Activated CD4-positive, alpha-beta T cell treated with anti-CD3 and anti-CD28 coated beads, Interleukin-2, amount 10 ng/mL, durations not matched to agents 7 days and 5 days (primary cell): Measurements from ENCODE around the gene POFUT2. TPM values are rescaled to one million over a fixed set of nuclear protein-coding genes. Genes with fewer than 3 reads are reported as not detected.
A peak's percentile ranks its signal among the peaks of the same experiment; 100 is the strongest.

Experiments
- CTCF ChIA-PET: fragments of 350-600 bp; sonication (Branson Sonifier 250); formaldehyde crosslinking; loops from one replicate; lab custom pipeline; 2021; ENCODE audit warnings: antibody characterized with exemption; lab: Charles Lee
- POLR2A ChIA-PET: fragments of 350-600 bp; sonication (Branson Sonifier 250); formaldehyde crosslinking; loops from one replicate; lab custom pipeline; 2021; ENCODE audit warnings: antibody characterized with exemption; lab: Charles Lee
- DNase-seq: peaks from one replicate; pipeline ENCODE4 v3.0.0-alpha.2; 2020
- H3K27ac Mint-ChIP-seq: one replicate; pipeline ENCODE4 v1.8.0; 2021; ENCODE audit warnings: mild to moderate bottlenecking, moderate library complexity, mixed read lengths
- H3K27me3 Mint-ChIP-seq: one replicate; pipeline ENCODE4 v1.8.0; 2021; ENCODE audit warnings: mixed read lengths
- H3K36me3 Mint-ChIP-seq: one replicate; pipeline ENCODE4 v1.8.0; 2021; ENCODE audit warnings: low read depth, mixed read lengths
- H3K4me1 Mint-ChIP-seq: one replicate; pipeline ENCODE4 v1.8.0; 2021; ENCODE audit warnings: mixed read lengths
- H3K4me3 Mint-ChIP-seq: one replicate; pipeline ENCODE4 v1.8.0; 2021; ENCODE audit warnings: mild to moderate bottlenecking, moderate library complexity, mixed read lengths
- H3K9me3 Mint-ChIP-seq: one replicate; pipeline ENCODE4 v1.8.0; 2021; ENCODE audit warnings: mixed read lengths
- total RNA-seq, 2 experiments: library from RNA; stranded (reverse); gene quantifications; one replicate each; pipeline ENCODE4 v1.2.3, GENCODE V29; 2021

The POFUT2 gene
- total RNA-seq, 2 experiments from 2014 or later = 19.0 to 19.6 TPM

DNA sequence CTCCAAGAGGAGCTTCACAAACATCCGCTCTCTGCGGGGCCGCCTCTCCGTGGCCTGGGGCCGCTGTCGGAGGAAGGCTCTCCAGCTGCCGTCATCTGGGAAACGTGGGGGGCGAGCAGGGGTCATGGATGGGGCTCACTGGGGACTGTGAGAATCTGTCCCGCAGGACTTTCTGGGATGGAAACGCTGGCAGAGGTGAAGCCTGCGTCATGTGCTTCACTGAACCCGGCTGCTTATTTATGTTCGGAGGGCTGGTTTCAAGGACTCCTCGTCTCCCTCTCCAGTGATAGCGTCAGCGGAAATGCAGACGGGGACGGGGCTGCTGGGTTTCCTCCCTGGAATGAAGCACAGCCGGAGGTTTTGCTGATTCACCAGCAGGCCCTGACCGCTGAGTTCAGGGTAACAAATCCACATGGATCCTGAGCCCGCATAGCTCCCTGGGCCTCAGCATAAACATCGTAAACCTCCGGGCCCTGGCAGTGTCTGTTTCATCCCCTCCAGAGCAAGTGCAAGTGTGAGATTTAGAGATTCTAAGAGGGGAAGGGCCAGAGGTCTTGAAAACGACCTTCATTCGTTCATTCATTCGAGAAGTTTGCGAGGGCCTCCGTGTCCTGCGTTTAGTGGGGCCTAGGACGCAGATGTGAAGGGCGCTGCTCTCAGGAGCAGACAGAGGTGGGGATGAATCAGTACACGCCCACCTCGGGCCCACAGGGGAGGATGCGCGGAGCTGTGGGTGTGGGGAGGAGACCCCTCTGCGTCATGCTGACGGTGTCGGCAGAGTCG, 7.0 kb upstream of the POFUT2 start:
- Mint-ChIP-seq H3K27me3 (peaks cover 9% of the 10 kb centered on the region), H3K27ac (no peak overlapping the region), H3K4me3 (no peak overlapping the region), H3K9me3 (no peaks in the 10 kb centered on the region), H3K36me3 (peaks cover 2% of the 10 kb centered on the region), H3K4me1 (peaks cover 10% of the 10 kb centered on the region)
- no peak for DNase-seq
- ChIA-PET CTCF (no interaction called here), POLR2A (no interaction called here)

DNA sequence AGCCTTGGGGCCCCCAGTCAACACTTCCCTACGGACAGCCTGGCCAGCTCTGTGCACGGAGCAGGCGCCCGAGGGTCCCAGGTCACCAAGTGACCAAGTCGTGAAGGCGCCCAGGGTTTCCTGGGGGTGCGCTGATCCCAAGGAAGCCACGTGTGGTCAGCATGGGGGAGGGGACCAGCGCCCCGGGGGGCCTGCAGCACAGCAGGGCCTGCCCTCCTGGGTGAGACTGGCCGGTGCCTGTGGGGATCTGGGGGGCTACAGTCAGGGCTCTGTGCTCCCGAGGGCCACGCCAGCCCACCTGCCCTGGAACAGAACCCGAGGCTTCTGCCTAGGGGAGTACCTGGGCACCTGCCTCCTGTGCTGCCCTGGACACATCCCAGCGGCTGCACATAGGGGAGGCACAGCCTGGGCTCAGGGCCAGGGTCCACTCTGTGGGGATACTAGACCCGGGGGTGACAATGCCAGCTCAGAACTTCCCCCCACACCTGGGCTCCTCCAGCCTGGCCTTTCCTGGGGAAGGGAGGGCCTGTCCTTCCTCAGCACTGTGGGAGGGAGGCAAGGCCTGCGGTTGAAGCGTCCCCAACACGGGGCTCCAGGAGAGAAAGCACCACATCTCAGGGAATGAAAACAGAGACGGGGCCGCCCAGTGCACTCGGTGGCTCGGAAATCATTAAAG, 6.2 kb upstream of the POFUT2 start:
- ChIA-PET POLR2A (no interaction called here), CTCF (no interaction called here)
- no peak for DNase-seq
- H3K27ac Mint-ChIP-seq = no peak overlapping the region
- no peaks in the 10 kb centered on the region for H3K9me3 Mint-ChIP-seq
- peaks cover 12% of the 10 kb centered on the region for H3K4me1 Mint-ChIP-seq
- no peak overlapping the region for H3K4me3 Mint-ChIP-seq
- peaks cover 13% of the 10 kb centered on the region for H3K27me3 Mint-ChIP-seq
- H3K36me3 Mint-ChIP-seq = peaks cover 2% of the 10 kb centered on the region

DNA sequence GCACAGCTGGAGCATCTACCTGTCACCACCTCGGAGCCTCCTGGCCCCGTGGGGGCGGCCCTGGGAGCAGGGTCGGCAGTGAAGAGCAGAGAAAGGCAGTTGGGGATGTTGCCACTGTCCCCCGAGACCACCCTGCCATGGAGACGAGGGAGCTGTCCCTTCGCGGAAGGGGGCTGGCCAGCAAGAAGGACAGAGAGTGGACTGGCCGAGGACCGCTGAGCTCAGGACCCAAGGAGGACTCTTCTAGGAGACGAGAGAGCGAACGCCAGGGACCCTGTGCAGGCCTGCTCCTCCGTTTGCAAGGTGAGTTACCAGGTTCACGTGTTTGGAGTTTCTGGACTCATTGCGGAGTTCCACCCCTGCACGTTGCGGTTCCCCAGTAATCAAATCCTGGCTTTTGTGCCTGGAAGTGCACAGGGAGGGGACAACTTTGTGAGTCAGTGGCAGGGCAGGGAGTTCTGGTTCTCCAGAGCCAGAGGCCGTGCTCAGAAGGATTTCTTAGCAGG, 5.6 kb upstream of the POFUT2 start:
- H3K27me3 Mint-ChIP-seq = peaks cover 13% of the 10 kb centered on the region
- peaks cover 12% of the 10 kb centered on the region for H3K4me1 Mint-ChIP-seq
- no peak for DNase-seq
- H3K4me3 Mint-ChIP-seq = no peak overlapping the region
- no peaks in the 10 kb centered on the region for H3K9me3 Mint-ChIP-seq
- H3K36me3 Mint-ChIP-seq = peaks cover 2% of the 10 kb centered on the region
- no peak overlapping the region for H3K27ac Mint-ChIP-seq
- CTCF ChIA-PET = interaction anchor here (0.7 to 1.5 kb wide), 5 partner anchors 146 to 361 kb away, joined by 3 to 6 read pairs (median 3); no protein-coding TSS in a partner anchor
- POLR2A ChIA-PET = no interaction called here

DNA sequence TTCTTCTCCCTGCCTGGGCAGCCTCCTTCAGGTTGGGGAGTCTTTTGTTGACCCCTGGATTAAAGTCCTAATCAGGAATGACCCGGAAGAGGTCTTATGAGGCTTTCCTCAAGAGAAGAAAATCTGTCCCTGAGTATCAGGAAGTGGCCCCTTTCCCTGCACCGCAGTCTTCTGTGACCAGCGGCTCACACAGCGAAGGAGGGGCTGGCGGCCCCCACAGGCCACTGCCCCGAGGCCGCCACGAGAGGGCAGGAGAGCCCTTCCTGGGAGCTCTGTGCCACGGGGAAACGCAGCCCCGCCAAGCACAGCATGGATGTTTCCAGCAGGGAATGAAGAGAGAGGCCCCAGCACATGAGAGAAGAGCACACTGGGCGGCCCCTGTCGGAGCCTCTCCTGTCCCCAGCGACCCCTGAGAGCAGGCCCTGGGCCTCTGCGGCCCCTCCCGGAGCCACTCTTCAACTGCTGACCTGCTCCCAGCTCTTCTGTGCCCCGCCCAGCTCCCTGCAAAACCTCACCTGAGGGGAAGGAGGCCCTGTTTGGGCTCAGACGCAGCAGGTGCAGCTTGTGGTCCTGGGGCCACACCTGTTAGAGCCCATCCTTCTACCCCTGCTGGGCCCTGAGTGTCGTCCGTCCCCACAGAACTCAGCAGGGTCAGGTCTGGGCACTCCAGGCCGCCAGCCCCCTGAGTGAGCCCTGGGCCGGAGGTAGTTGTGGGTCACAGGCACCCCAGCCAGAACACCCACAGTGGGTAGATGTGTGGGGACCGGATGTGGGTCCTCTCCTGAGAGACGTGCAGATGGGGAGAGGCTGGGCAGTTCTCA, 4.9 kb upstream of the POFUT2 start:
- peaks cover 13% of the 10 kb centered on the region for H3K27me3 Mint-ChIP-seq
- H3K4me1 Mint-ChIP-seq = peaks cover 14% of the 10 kb centered on the region
- CTCF ChIA-PET = interaction anchor here (0.6 to 1.5 kb wide), 8 partner anchors 10 to 361 kb away, joined by 3 to 6 read pairs (median 3); no protein-coding TSS in a partner anchor
- peak; percentile 67 for DNase-seq
- H3K36me3 Mint-ChIP-seq = peaks cover 2% of the 10 kb centered on the region
- H3K9me3 Mint-ChIP-seq = no peaks in the 10 kb centered on the region
- POLR2A ChIA-PET = no interaction called here
- H3K4me3 Mint-ChIP-seq = no peak overlapping the region
- peak overlapping the region; percentile 26 for H3K27ac Mint-ChIP-seq

DNA sequence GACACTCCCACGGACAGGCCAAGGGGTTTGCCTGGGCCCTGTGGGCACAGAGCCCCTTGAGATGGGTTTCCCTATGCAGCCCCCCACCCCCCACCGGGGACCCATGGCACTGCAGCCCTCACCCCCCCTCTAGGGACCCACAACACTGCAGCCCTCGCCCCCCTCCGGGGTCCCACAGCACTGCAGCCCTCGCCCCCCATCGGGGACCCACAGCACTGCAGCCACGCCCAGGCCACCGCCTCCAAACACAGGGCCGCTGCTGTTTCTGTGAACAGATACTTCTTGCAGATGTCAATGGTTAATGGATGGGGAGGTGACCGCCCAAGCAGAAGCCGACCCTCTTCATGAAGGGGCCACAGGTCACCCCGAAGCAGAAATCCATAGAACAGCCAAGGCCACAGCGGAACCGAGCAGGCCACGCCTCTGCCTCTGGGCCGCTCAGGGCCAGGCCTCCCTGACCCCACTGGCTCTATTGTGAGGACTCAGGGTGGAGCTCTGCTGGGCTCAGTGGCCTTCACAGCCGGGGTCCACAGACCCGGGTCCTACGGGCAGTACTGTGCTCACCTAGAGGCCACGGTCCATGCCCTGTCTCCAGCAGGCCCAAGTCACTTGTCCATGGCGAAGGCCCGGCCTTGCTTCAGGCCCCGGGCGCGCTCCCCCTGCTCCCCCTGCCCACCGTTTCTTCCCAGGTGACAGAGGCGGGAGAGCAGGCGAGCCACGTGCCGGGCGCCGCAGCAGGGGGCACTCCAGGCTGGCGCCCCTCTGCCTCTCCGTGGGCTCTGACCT, 4.1 kb upstream of the POFUT2 start:
- Mint-ChIP-seq H3K4me1 (peaks cover 14% of the 10 kb centered on the region), H3K27me3 (peaks cover 13% of the 10 kb centered on the region), H3K4me3 (no peak overlapping the region), H3K9me3 (no peaks in the 10 kb centered on the region), H3K27ac (no peak overlapping the region), H3K36me3 (peaks cover 2% of the 10 kb centered on the region)
- no peak for DNase-seq
- POLR2A ChIA-PET = no interaction called here
- CTCF ChIA-PET = interaction anchor here (0.8 to 1.5 kb wide), 3 partner anchors 149 to 152 kb away, joined by 3 to 6 read pairs (median 3); no protein-coding TSS in a partner anchor

DNA sequence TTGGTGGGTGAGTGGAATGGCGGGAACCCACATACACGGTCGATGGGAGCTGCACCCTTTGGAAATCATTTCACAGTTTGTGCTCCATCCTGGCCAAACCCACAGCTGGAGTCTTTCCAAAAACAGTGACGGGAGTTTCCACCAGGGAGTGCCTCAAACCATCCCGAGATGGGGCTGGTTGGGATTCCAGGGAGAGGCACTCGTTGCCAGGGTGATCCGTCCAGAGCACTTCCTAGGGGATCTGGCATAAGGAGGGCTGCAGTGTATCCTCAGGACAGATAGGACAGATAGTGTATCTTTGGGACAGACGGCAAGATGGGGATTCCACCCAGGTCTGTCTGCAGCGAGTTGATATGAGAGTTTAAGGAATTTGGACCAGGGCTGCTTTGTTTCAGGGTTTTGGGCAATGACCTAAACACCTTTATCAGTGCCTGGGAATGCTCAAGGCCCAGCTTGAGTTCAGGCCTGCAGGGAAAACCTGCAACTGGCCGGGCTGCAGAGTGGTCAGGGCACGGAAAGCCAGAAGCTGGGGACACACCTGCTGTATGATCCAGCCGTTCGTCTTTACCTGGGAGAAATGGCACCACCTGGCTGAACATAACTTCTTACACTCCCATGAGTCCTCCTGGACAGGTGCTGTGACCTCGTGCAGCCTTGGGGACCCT, 3.4 kb upstream of the POFUT2 start:
- Mint-ChIP-seq H3K27ac (peak overlapping the region; percentile 25), H3K4me1 (peaks cover 19% of the 10 kb centered on the region), H3K4me3 (no peak overlapping the region), H3K9me3 (no peaks in the 10 kb centered on the region), H3K36me3 (peaks cover 2% of the 10 kb centered on the region), H3K27me3 (peaks cover 8% of the 10 kb centered on the region)
- DNase-seq = no peak
- ChIA-PET POLR2A (no interaction called here), CTCF (interaction anchor here (0.7 to 1.4 kb wide), 2 partner anchors 148 to 250 kb away, joined by 3 to 7 read pairs; no protein-coding TSS in a partner anchor)

DNA sequence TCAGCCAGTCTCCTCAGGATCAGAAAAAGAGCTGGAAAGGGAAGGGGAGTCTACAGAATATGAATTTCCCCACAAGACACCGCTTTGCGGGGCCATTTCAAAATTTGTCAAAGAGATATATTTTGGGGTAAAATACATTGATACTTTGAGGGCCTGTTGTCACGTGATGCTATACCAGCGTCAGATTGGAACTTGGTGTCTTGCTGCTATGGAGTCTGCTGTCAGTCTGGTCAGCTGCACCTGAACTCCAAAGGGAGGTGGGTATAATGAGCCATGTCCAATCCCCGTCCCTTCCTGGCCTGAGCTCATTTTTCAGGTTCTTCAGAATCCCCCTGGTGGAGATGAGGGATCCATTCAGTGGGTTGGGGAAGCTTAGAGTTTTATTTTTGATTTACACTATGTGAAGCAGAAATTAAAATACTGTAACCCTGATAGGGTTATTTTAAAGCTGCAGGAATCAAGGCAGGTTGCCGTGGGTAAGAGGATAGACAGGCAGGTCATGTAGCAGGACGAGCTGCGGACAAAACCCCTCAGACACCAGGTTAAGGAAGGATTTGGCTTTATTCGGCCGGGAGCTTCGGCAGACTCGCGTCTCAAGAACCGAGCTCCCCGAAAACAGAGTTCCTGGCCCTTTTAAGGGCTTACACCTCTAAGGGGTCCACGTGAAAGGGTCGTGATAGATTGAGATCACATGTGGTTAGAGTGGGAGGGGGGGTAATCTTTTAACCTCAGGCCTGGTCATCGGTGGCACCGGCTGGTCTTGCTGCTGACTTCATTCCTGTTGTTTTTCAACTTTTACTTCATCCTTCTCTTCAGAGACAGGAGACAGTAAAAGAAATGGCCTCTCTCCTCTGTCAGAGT, 2.2 kb upstream of the POFUT2 start:
- no peak for DNase-seq
- ChIA-PET CTCF (interaction anchor here (0.7 to 1.4 kb wide), 3 partner anchors 150 to 251 kb away, joined by 3 to 7 read pairs (median 4); no protein-coding TSS in a partner anchor), POLR2A (no interaction called here)
- Mint-ChIP-seq H3K27me3 (peaks cover 6% of the 10 kb centered on the region), H3K9me3 (no peaks in the 10 kb centered on the region), H3K27ac (no peak overlapping the region), H3K4me3 (peak overlapping the region; percentile 40), H3K4me1 (peaks cover 26% of the 10 kb centered on the region), H3K36me3 (peaks cover 9% of the 10 kb centered on the region)

DNA sequence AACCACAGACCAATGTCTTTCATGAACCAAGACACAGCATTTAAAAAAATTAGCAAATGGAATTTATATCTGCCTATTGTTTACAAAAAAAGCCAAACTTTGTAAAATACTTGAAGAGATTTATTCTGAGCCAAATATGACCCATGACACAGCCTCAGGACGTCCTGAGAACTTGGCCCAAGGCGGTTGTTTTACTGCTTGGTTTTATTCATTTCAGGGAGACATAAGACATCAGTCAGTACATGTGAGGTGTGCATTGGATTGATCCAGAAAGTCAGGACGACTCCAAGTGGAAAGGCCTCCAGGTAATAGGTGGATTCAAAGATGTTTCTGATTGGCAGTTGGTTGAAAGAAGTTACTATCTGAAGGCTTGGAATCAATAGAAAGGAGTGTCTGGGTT, 1.4 kb upstream of the POFUT2 start:
- Mint-ChIP-seq H3K36me3 (peaks cover 13% of the 10 kb centered on the region), H3K9me3 (no peaks in the 10 kb centered on the region), H3K4me1 (peaks cover 29% of the 10 kb centered on the region), H3K4me3 (peak overlapping the region; percentile 40), H3K27me3 (peaks cover 4% of the 10 kb centered on the region), H3K27ac (no peak overlapping the region)
- DNase-seq = no peak
- POLR2A ChIA-PET = no interaction called here
- CTCF ChIA-PET = interaction anchor here (1.1 kb wide), 1 partner anchor 149 kb away, joined by 4 read pairs; no protein-coding TSS in a partner anchor

DNA sequence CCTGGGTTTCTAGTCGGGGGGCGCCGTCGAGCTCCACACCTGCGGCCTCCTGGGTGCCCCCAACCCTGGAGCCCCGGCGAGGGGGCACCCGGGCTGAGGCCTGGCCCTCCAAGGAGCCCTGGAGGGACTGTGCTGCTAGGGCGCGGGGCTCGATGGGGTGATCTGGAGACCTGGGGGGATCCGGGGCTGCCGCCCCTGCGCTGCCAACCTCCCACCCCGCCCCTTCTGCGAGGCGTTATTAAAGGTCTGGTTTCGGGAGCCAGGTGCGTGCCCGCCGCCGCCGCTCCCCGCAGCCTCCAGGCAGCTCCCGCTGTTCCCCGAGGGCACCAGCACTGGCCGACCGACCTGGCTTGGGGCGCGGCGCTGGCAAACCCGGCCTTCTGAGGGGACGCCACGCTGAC, 746 bp upstream of the POFUT2 start:
- Mint-ChIP-seq H3K36me3 (peaks cover 16% of the 10 kb centered on the region), H3K27ac (peak overlapping the region; percentile 19), H3K9me3 (no peaks in the 10 kb centered on the region), H3K27me3 (peaks cover 4% of the 10 kb centered on the region), H3K4me1 (peaks cover 29% of the 10 kb centered on the region), H3K4me3 (peak overlapping the region; percentile 85)
- ChIA-PET CTCF (interaction anchor here (0.6 to 1.1 kb wide), 2 partner anchors 136 to 353 kb away, joined by 4 read pairs; no protein-coding TSS in a partner anchor), POLR2A (no interaction called here)
- DNase-seq = no peak

DNA sequence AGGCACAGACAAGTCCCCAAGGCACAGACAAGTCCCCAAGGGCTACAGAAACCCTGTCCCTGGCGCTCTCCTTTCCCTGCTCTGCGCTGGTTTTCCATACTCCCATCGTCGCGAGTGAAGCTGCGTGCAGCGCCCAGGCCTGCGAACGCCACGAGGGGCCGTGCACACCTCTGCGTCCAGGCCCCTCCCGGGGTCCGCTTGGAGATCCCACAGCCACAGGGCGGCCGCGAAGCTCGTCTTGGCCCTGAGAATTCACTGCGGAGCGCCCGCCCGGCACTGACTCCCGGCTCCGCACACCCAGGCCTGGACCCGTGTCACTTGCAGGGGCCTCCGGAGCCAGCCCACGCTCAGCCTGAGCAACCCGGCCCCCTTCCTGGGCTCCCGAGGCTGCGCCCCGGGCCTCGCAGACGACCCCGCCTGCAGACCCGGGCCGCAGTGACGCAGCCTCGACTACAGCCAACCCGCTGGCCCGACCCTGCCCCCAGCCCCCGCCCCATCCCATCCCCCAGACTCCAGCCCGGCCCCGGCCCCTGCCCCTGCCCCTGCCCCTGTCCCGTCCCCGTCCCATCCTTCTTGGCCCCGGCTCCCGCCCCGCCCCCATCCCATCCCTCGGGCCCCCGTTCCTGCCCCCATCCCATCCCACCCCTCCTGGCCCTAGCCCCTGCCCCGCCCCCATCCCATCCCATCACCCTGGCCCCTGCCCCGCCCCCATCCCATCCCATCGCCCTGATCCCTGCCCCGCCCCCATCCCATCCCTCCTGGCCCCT, 841 bp downstream of the POFUT2 start:
- CTCF ChIA-PET = interaction anchor here (1.1 kb wide), 1 partner anchor 134 kb away, joined by 4 read pairs; no protein-coding TSS in a partner anchor
- DNase-seq = no peak
- no peaks in the 10 kb centered on the region for H3K9me3 Mint-ChIP-seq
- peaks cover 18% of the 10 kb centered on the region for H3K4me1 Mint-ChIP-seq
- no peak overlapping the region for H3K27ac Mint-ChIP-seq
- H3K27me3 Mint-ChIP-seq = peaks cover 4% of the 10 kb centered on the region
- peak overlapping the region; percentile 53 for H3K4me3 Mint-ChIP-seq
- POLR2A ChIA-PET = no interaction called here
- H3K36me3 Mint-ChIP-seq = peaks cover 16% of the 10 kb centered on the region
